GM21737 (cell line): ENCODE results near the gene TUBGCP5.
A peak's percentile ranks its signal among the peaks of the same experiment; 100 is the strongest.

ENCODE experiments used
- ATAC-seq: cut with Tn5 transposase; IDR thresholded peaks from one replicate; pipeline ENCODE4 v1.9.1; 2021; ENCODE audit warnings: mild to moderate bottlenecking, moderate library complexity; ENCODE audit not compliant: unreplicated experiment

TUBGCP5 gene

DNA sequence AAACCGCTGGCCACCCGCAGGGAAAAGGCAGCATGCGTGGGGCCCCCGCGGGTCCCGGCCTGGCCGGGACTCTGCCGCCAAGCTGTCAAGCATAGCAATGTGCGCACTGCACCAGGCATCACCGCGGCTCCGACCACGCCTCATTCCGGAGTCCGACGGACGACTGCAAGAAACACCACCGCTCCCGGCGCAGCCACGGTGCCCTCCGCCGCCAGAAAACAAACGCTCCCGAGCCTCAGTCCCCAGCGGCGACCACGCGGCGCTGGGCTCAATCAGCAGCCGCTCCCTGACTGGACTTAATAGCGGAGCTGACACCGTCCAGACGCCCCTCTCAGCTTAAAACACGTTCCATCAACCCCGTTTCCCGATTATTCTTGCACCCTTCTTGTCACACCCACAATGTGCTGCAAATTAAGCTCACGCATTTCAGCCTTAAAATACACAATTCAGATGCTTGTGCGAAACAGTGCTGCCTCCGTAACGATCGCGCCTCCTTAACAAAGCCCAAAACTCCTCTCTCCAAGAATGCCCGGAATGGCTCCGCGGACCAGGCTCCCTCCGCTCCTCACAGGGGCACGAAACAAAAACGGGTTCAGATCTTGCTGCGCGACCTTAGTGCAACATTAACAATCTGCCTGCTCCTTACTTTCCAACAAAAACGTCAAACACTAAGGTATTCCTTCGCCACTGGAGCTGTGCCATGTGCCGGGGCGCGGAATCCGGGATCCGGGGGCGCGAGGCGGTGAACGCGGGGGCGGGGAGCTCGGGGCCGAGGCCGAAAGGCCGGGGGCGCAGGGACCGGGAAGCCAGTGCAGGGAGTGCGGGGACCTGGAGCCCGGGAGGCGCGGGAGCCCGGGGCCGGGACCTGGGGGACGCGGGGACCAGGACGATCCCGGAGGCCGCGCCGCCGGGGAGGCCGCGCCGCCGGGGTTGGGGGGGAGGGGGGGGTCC is 59.9 kb downstream of the TUBGCP5 start:
- peak; percentile 53 for ATAC-seq

DNA sequence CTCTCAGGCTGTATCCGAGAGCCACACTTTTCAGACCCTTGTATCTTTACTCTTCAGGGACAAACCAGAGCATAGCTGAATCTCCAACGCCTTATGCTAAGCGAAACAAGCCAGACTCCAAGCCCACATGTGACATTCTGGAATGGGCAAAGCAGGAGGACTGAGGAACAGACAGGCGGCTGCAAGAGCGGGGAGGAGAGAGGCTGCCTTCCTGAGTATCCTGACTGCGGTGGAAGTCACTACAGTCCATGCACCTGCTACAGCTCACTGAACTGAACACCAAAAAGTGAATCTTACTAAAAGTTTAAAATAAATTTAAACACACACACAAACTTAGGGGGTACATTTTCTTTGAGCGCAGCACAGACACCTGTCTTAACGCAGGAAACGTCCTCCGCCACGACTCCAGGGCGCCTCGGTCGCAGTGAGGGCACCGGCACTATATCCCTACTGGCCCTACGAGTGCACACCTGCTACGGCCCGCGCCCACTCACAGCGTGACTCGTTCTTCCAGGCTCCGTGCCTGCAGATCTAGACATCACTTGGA is 60.6 kb downstream of the TUBGCP5 start:
- ATAC-seq, result peak; percentile 27

DNA sequence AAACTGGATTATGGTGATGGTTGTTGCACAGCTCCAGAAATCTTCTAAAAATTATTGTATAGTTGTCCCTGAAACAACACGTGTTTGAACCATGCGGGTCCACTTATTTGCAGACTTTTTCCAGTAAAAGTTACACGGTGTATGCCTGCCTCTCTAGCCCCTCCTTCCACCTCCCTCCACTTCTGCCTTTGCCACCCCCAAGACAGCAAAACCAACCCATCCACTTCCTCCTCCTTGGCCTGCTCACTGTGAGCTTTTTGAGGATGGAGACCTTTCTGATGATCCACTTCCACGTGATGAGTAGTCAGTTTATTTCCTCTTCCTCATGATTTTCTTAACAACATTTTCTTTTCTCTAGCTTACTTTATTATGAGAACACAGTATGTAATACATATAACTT is 64.6 kb downstream of the TUBGCP5 start:
- no peak for ATAC-seq

DNA sequence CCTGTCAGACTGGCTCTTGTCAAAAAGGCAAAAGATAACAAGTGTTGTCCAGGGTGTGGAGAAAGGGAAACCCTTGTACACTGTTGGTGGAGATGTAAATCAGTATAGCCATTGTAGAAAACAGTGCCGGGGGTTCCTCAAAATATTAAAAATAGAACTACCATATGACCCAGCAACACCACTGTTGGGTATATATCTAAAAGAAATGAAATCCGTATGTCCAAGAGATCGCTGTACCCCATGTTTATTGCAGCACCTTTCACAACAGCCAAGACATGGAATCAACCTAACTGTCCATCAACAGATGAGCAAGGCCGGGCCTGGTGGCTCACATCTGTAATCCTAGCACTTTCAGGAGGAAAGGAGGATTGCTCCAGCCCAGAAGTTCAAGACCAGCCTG is 65.4 kb downstream of the TUBGCP5 start:
- no peak for ATAC-seq

DNA sequence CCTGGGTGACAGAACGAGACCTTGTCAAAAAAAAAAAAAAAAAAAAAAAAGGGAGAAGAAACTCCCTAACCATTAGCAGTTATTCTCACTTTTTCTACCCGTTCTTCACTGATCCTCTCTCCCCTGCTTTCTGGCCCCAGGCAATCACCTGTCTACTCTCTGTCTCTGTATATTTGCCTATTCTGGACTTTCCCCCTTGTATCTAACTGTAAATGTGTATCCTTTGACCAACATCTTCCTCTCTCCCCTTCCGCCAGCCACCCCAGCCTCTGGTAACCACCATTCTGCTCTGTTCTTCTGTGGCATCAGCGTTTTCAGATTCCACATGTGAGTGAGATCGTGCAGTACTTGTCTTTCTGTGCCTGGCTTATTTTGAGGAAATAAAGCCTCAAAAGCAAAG is 66.1 kb downstream of the TUBGCP5 start:
- ATAC-seq, result no peak

DNA sequence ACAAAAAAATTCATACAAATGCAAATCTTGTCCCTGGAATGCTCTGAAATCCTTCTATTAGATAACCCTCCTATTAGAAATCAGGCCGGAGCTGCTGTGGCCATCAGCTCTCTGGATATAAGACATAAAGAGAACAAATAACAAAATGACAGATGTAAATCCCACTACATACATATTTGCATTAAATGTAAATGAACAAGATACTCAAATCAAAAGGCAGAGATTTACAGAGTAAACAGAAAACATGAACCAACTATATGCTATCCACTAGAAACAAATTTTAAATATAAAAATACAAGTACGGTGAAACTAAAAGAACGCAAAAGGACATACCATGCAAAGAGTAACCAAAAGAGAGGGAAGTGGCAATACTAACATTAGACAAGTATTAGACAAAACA is 69.9 kb downstream of the TUBGCP5 start:
- ATAC-seq, result no peak

DNA sequence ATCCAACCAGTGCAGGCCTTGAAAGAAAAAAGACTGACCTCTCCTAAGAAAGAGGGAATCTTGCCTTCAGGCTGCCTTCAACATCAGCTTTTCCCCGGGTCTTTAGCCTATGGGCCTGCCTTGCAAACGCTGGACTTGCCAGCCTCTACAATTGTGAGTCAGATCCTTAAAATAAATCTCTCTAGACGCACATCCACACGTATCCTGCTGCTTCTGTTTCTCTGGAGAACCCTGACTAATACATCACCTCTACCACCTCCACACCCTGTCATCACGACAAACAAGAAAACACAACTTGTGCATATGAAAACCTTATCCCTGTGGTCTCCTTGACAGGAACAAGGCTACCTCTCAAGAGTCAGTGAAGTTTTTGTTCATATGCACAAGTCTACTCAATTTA is 71.0 kb downstream of the TUBGCP5 start:
- ATAC-seq, result no peak

DNA sequence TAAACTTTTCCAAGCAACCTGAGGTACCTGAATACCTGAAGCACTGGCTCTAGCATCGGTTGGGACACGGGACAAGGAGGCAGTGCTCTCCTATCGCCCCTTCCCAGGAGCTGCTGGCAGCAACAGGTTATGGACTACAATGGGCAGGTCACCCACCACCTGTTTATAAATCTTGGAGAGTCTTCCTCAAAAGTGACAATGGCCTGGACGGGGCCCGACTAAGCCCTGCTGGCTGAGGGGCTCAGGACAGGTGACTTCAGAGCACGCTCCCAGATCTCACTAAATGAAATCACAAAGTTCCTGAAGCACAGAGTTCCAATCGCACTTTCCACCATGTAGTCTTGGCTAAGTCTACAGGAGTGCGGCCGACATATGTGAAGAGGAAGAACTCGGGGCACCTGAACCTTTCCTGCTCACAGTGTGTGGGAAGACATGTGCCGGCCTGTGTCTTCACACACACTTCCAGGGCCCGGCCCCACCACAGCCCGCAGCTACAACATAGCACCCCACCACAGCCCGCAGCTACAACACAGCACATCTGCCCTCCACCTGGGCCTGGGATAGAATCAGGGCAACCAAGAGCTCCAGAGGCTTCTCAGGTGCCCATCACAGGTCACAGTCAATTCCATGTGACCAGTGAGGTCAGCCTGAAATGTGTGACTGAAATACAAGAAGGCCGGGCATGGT is 72.1 kb downstream of the TUBGCP5 start:
- ATAC-seq, result no peak

DNA sequence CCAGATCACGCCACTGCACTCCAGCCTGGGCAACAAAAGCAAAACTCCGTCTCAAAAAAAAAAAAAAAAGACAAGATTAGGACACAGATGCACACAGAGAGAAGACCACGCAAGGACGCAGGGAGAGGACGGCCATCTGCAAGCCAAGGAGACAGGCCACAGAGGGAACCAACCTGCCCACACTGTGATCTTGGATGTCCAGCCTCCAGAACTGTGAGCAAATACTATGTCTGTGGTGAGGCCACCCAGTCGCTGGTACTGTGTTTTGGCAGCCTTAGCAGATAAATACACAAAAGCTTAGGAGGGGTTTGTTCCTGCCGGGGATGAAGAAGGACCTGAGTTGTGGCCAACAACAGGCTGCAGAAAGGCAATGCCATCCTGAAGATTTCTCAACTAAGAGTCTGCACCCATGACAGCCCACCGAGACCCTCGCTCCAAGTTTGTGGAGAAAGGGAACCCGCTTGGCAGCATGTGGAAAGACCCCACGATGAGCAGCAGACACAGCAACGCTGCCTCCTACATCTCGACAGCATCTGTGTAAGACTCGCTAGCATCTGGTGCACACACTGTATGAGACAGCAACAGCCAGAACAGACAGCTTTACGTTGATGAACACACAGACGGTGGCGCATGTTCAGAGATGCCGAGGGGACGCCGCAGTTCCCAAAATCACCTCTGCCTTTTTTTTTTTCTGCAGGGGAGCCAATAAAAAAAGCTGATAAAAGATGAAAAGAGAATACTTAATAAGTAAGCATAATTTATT is 72.9 kb downstream of the TUBGCP5 start:
- no peak for ATAC-seq

DNA sequence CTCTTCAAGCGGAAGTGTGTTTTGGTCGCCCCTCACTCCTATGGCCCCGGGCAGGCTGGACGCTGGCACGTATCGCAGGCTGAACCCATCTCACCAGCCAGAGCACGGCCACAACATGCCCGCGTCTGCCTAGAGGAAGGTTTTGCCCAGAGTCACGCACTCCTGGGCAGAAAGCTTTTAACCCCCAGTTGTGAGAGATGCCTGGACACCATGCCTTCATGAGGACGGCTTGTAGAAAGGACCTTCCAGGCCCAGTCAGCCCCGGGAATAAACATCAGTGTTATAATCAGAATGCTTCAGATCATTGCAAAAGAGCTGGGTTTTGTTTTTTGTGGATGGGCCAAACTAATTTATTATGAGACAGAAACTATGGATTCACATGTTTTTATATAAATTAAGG is 75.7 kb downstream of the TUBGCP5 start:
- ATAC-seq, result no peak

DNA sequence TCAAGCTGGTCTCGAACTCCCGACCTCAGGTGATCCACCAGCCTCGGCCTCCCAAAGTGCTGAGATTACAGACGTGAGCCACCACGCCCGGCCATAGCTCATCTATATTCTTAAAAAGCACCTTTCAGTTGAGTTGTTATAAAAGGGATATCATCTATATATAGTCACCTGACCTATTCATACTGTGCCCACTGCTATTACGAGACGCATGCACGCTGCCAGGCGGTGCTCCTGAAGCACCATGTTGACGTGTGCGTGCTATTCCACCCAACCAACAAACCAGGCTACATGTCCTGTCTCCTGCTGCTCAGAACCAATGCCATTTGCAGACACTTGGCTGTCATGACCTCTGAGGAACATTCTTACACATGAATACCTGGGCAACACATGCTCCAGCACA is 76.8 kb downstream of the TUBGCP5 start:
- no peak for ATAC-seq

DNA sequence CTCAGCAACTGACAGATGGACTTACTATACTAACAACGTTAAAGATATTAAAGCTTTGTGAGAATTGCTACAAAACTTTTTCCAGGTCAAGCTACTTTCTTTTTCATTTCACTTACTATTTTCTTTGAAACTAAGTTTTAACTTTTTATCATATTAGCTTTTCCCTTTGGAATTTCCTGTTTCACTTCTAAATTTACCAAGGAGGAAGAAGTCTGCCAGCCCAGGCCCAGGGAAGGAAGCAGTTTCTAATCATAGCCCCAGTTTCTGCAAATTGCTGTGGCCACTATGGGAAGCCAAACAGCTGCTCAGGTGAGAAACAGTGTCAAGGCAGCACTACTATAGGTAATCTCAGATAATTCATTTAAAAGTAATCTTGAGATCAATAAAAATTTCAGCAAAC is 77.6 kb downstream of the TUBGCP5 start:
- ATAC-seq, result no peak

DNA sequence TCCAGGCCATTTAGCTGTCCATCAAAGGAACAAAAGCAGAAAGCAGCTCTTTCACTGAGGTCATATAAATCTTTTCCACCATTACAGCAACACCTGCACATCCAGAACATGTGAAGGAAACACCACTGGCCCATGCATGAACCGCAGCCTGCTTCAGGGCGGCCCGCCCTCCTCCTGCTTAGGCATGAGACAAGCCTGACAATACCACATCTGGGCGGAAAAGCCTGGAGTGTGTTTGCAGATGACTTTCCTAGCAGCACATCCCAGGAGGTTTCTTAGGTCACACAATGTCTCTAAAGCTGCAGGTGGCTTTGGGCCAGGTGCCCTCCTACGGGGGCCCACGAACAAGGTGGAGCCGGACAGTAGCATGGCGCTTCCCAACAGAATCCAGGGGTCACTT is 78.8 kb downstream of the TUBGCP5 start:
- no peak for ATAC-seq

DNA sequence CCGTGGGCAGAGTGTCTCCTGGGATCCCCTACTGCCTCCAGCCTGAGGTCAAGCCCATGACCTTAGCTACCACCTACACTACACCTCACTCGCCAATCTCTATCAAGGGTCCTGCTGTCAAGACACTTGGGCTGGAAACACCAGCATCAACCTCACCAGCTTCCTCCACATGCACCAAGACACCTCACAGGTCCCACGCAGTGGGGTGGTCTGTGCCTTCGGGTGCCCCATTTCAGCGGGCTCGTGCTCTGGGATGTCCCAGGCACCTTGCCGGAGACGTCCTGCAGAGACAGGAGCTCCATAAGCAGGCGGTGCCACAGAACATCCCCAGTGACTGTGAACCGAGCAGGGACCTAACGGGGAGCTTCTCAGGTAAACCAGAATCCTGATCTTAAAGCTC is 79.2 kb downstream of the TUBGCP5 start:
- ATAC-seq, result no peak

DNA sequence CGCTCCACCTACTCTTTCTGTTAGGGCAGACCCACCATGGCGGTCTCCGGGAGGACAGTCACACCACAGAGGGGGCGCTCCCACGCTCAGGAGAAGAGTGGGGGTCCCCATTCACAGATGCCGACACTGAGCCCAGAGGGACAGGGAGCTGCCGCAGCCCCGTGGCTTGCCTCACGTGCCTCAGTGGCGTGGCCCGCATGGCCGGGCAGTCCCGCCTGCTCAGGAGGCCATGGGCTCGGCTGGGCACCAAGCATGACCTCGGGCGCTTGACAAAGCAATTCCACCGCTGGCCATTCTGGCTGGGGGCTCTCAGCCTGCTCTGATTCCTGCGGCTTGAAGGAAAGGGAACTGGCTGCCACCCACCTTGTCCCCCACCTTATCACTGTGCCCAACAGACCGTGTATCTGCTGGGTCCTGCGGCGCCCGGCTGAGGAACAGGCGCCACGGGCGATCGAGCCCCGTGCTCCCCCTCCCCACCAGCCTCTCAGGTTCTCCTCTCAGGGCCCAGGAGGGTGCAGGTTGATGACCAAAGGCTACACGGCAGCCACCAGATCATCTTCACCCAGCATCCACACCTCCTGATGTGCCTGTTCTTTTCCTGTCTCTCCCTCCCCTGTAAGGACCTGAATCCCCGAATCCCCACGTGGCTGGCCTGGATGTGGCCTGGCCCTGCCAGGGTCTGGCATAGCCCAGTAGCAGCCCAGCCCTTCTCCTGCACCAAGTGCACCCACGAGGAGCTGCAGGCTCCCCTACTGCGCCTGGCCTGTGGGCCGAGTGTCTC is 79.9 kb downstream of the TUBGCP5 start:
- ATAC-seq, result no peak

DNA sequence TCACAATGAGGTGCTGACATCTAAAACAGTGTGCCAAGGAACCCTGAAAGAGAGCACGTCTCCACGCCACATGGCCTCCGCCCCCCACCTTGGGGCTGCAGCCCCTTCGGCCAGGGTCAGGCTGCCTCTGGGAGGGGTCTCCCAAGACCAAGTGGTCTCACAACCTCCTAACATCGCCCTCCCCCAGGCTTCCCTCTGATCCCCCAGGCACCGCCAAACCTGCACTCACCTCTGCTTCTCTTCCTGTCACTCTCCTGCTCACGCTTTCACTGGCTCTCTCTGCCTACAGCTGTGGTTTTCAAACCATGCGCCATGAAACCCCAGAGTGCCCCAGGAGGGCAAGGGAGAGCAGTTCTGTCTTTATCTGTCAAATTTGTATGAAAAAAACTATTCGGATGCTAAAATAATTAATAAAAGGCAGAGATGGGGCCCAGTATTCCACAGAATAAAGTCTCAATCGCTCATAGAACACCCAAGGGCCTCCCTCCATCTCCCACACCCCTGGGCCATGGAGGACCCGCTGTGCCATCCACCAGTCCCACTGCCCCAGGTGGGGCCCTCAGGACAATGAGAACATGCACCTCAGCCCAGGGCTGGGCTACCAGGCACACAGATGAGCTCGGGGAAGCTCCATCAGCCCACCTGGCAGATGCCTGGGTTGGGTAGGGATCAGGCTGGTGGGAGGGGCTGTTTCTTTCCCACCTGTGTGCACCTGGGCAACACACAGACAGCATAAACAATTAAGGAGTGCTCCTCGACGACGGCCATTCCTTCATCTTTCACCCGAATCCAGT is 80.7 kb downstream of the TUBGCP5 start:
- ATAC-seq, result no peak

DNA sequence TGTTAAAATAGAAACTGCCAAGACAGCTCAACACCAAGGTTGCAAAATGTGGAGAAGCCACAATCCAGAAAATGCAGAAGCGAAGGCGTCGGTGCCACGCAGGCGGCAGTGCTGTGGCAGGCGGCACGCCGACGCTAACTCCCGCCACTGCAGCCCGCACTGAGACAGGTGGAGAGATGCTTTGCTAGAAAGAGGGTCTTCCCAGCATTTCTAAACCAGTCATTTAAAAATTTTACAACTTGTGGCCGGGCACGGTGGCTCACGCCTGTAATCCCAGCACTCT is 82.5 kb downstream of the TUBGCP5 start:
- no peak for ATAC-seq

DNA sequence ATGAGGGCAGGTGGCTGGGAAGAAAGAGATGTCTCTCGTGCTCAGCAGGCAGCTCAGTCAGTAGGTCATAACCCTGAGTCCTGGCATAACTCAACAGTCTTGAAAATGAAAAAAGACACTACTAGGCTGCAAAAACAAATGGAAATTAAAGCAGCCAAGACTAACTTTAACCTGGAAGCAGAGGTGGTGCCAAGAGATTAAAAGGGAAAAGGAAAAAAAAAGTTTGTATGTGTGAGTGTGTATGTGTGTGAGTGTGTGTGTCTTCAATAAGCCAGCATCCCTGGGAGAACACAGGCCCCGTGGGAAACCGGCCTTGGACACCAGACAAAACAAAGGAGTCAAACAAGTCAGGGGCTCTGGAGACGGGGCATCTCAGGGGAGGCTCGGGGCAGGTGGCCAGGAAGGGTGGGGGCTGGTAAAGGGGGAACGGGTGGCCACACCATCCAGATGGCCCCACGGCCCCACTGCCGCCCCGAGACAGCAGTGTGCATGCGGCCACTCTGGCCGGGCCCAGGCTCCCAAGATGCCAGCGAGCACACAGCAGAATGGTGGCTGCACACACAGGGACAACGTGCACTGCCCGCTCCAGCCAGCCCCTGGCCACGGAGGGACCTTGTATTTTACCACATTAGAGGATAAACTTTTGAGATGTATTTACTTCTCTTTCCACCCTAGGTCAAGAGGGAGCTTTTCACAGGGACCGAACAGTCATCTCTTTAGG is 83.0 kb downstream of the TUBGCP5 start:
- ATAC-seq, result no peak

DNA sequence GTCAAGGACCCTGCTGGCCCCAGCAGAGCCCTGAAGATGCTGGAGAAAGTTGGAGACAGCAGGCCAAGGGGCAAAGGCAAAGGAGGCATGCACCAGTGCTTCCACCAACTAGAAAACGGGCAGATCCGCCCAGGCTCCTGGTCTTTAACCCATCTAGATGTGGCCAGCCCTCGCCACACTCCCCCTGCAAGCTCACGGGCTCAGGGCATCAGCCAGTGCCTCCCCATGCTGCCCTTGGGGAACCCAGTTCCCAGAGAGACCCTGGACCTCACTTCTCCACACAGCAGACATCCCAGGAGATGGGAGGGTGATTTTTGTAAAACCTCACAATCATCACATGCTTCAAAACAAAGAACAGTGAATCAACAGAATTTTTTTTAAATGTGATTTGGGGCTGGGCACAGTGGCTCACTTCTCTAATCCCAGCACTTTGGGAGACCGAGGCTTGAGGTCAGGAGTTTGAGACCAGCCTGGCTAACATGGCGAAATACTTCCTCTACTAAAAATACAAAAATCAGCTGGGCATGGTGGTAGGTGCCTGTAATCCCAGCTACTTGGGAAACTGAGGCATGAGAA is 83.7 kb downstream of the TUBGCP5 start:
- no peak for ATAC-seq
